ENCODE results near the gene PARP15. TPM values are rescaled to one million over a fixed set of nuclear protein-coding genes. Genes with fewer than 3 reads are reported as not detected.
A peak's percentile ranks its signal among the peaks of the same experiment; 100 is the strongest.

PARP15 gene
- total and polyA plus RNA-seq, 3 donors from 2014 or later, result 1.5 to 4.8 (median 3.7) TPM

GRCh38 chr3:122660297-122660974 is 83.0 kb downstream of the PARP15 start:
- peak; percentile 37 for DNase-seq
- 30 to 52% methylated on average over 14 of the region's 14 CpGs for WGBS, 2 donors
- H3K27me3 ChIP-seq, result no peaks in the 10 kb centered on the region
- peak overlapping the region in 1 of 2 donors; percentile 15 for H3K4me3 ChIP-seq
- H3K27ac ChIP-seq, result no peak overlapping the region
- H3K4me1 ChIP-seq, result no peaks in the 10 kb centered on the region
- TF ChIP-seq POLR2A (IDR thresholded peaks at IDR 0.05) (no peak), CTCF (IDR thresholded peaks at IDR 0.05) (no peak)
- intact Hi-C loops (cut with DNase I; ENCODE audit: low total_unique reads), result no loop called here
- no peaks in the 10 kb centered on the region for H3K36me3 ChIP-seq (ENCODE audit: low read depth, missing control alignments)
- H3K9me3 ChIP-seq, result no peaks in the 10 kb centered on the region

GRCh38 chr3:122661633-122662032 is 84.2 kb downstream of the PARP15 start:
- H3K27ac ChIP-seq, result no peak overlapping the region
- H3K4me1 ChIP-seq, result no peaks in the 10 kb centered on the region
- no peaks in the 10 kb centered on the region for H3K27me3 ChIP-seq
- TF ChIP-seq POLR2A (IDR thresholded peaks at IDR 0.05) (no peak), CTCF (IDR thresholded peaks at IDR 0.05) (no peak)
- H3K36me3 ChIP-seq (ENCODE audit: low read depth, missing control alignments), result no peaks in the 10 kb centered on the region
- H3K4me3 ChIP-seq, result peak overlapping the region; percentile 15 to 19
- WGBS, 2 donors, result 63 to 69% methylated on average over 13 of the region's 13 CpGs
- DNase-seq, result peak; percentile 19
- intact Hi-C loops (cut with DNase I; ENCODE audit: low total_unique reads), result no loop called here
- no peaks in the 10 kb centered on the region for H3K9me3 ChIP-seq

- intact Hi-C loops (cut with DNase I; ENCODE audit: low total_unique reads), result no loop called here
- no peak for DNase-seq
These were observed 85.1 kb downstream of the PARP15 start for GRCh38 chr3:122662505-122662904.

GRCh38 chr3:122665226-122665786 is 87.9 kb downstream of the PARP15 start:
- DNase-seq, result no peak
- H3K4me1 ChIP-seq, result no peaks in the 10 kb centered on the region
- no peaks in the 10 kb centered on the region for H3K27me3 ChIP-seq
- intact Hi-C loops (cut with DNase I; ENCODE audit: low total_unique reads), result no loop called here
- no peak overlapping the region for H3K27ac ChIP-seq
- TF ChIP-seq CTCF (IDR thresholded peaks at IDR 0.05) (no peak), POLR2A (IDR thresholded peaks at IDR 0.05) (no peak)
- no peaks in the 10 kb centered on the region for H3K9me3 ChIP-seq
- WGBS, 2 donors, result 70 to 77% methylated on average over 4 of the region's 4 CpGs
- no peak overlapping the region for H3K4me3 ChIP-seq
- no peaks in the 10 kb centered on the region for H3K36me3 ChIP-seq (ENCODE audit: low read depth, missing control alignments)

More at GRCh38 chr3:122662505-122662904, 85.1 kb downstream of the PARP15 start:
- no peak for TF ChIP-seq POLR2A (IDR thresholded peaks at IDR 0.05)
- no peak for TF ChIP-seq CTCF (IDR thresholded peaks at IDR 0.05)
- Histone ChIP-seq H3K9me3 (no peaks in the 10 kb centered on the region), H3K4me1 (no peaks in the 10 kb centered on the region), H3K27me3 (no peaks in the 10 kb centered on the region), H3K4me3 (no peak overlapping the region), H3K36me3 (ENCODE audit: low read depth, missing control alignments) (no peaks in the 10 kb centered on the region), H3K27ac (no peak overlapping the region)
- 43 to 53% methylated on average over 2 of the region's 2 CpGs for WGBS, 2 donors

GRCh38 chr3:122665881-122666280 is 88.4 kb downstream of the PARP15 start:
- Histone ChIP-seq H3K4me1 (no peaks in the 10 kb centered on the region), H3K4me3 (no peak overlapping the region), H3K36me3 (ENCODE audit: low read depth, missing control alignments) (no peaks in the 10 kb centered on the region), H3K27me3 (no peaks in the 10 kb centered on the region), H3K27ac (no peak overlapping the region), H3K9me3 (no peaks in the 10 kb centered on the region)
- TF ChIP-seq CTCF (IDR thresholded peaks at IDR 0.05), result no peak
- no peak for TF ChIP-seq POLR2A (IDR thresholded peaks at IDR 0.05)
- no peak for DNase-seq
- intact Hi-C loops (cut with DNase I; ENCODE audit: low total_unique reads), result no loop called here

Data from testis (tissue), 3 donors.